ENCODE results near the gene ZNF628.
A peak's percentile ranks its signal among the peaks of the same experiment; 100 is the strongest.

Gene ZNF628

DNA sequence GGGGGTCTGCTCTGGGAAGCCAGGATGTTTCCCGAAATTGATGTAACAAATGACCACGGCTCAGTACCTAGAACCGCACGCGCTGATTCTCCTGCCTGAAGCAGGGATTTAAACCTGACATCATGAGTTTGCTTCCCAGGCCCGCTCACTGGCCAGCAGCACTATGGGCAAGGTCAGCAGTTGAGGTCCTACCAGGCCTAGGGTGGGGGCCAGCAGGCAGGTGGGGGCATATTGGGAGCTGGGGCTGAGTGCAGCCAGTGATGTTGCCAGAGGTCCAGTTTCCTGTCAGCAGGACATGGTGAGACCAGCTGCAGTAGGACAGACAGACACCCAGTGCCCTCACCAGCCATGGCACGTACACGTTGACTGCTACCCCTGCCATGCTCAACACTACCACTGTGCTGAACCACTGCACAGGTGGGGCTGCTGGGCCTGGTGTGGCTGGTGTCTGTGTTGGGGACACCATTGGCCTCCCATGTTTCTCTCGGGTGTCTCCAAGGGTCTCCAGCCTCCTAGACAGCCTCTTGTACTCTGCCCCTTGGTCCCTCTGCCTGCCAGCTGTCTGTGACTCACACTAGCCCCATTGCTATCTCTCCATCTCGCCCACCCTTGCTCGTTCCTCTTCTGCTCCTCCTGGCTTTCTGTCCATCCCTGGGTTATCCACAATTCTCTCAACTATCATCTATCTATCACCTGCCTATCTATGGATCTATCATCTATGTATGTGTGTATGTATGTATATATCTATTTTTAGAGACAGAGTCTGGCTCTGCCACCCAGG lies 10.8 kb upstream of the ZNF628 start:
- FAIRE-seq (no peak), DNase-seq (ENCODE audit: insufficient read length, low spot score) (no peak)
- no peak for TF ChIP-seq POLR2A (IDR thresholded peaks at IDR 0.05; ENCODE audit: low read depth, low read length)

DNA sequence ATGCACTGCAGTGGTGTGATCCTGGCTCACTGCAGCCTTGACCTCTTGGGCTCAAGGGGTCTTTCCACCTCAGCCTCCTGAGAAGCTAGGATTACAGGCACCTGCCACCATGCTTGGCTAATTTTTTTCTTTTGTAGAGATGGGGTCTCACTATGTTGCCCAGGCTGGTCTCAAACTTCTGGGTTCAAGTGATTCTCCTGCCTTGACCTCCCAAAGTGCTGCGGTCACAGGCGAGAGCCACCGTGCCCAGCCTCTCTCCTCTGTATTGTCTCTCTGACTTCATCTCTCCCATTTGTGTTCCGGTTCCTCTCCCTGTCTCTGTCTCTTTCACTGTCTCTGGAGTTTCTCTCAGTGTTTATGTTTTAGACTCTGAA lies 10.2 kb upstream of the ZNF628 start:
- FAIRE-seq (no peak), DNase-seq (ENCODE audit: insufficient read length, low spot score) (no peak)
- no peak for TF ChIP-seq POLR2A (IDR thresholded peaks at IDR 0.05; ENCODE audit: low read depth, low read length)

DNA sequence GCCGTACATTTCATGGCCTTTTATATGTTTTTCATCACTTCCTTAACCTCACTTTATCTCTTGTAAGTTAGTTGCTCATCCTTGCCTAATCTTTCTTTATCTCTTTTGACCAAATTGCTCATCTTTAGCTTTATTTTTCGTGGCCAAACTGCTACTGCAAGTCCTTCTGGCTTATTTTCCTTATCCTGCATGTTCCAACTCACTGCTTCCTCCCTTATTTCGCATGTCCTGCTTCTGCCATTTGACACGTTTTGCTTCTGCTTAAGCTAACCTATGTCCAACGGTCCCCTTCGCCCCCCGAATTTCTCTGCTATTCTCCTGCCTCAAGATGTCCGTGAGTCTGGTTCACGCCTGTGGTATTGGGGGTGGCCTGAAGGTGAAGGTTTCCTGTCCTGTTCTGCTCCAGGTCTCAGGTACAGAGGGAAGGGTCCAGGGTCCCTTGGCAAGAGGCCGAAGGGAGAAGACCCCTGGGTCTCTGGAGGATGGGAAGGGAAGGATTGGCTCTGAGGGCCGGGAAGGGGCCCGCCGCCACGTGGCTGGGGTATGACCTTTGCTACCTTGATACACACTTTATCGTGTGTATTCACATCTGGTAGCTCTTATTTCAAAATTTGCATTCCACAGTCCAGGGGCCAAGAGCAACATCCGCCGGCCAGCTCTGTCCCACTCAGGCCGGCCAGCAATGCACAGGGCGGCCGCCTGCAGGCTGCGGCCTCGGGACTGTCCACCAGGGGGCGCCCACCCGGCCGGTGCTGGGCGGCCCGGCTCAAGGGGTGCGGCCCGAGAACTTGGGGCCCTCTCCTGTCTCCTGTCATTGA lies 9.0 kb upstream of the ZNF628 start:
- FAIRE-seq (no peak), DNase-seq (ENCODE audit: insufficient read length, low spot score) (peak; percentile 93)
- no peak for TF ChIP-seq POLR2A (IDR thresholded peaks at IDR 0.05; ENCODE audit: low read depth, low read length)

DNA sequence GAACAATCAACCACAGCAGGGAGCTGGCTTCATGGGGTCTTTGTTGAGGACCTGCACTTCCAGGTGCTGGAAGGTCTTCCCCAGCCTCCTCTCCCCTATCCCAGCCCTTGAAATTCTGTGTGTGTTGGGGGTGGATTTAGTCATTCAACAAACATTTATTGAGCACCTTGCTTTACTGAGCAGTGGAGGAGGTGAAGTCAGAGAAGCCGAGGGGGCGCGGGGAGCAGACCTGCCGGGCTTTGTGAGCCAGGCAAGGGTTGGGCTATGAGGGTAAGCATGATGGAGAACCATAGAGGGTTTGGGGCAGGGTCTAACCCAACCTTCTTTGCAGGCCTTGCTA lies 8.4 kb upstream of the ZNF628 start:
- TF ChIP-seq POLR2A (IDR thresholded peaks at IDR 0.05; ENCODE audit: low read depth, low read length) = no peak
- FAIRE-seq (no peak), DNase-seq (ENCODE audit: insufficient read length, low spot score) (no peak)

DNA sequence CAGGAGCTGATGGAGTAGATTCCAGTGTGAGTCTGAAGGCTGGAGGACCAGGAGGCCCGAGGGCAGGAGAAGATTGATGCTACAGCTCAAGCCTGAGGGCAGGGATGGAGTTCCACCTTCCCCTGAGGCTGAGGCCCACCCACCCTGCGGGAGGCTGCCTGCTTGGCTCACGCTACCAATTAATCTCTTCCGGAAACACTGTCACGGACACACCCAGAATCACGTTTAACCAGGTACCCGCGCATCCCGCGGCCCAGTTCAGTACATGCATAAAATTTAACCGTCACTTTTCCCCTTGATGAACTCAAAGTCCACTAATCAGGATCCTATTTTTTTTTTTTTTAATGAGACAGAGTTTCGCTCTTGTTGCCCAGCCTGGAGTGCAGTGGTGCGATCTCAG lies 5.2 kb upstream of the ZNF628 start:
- TF ChIP-seq POLR2A (IDR thresholded peaks at IDR 0.05; ENCODE audit: low read depth, low read length) = no peak
- FAIRE-seq (no peak), DNase-seq (ENCODE audit: insufficient read length, low spot score) (no peak)

DNA sequence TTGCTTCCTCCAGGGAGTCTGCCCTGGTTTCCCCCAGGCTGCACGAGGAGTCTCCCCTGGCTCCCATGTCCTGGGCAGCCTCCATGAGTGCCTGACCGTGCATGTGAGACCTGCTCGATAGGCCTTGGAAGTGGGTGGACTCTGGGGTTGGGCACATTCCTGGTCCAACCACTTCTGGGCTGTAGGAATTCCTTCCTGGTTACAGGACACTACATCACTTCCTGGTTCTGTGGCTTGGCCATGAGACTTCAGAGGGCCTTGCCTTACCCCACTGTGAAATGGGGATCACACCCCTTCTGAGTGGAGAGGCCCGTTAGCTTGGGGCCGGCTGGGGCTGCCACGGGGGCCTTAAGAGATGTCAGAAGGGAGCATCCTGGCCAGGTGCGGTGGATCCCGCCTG lies 4.0 kb upstream of the ZNF628 start:
- peak; percentile 34; the same call in 1 of the 2 replicates for TF ChIP-seq POLR2A (IDR thresholded peaks at IDR 0.05; ENCODE audit: low read depth, low read length)
- DNase-seq (ENCODE audit: insufficient read length, low spot score) (peak; percentile 92), FAIRE-seq (no peak)

DNA sequence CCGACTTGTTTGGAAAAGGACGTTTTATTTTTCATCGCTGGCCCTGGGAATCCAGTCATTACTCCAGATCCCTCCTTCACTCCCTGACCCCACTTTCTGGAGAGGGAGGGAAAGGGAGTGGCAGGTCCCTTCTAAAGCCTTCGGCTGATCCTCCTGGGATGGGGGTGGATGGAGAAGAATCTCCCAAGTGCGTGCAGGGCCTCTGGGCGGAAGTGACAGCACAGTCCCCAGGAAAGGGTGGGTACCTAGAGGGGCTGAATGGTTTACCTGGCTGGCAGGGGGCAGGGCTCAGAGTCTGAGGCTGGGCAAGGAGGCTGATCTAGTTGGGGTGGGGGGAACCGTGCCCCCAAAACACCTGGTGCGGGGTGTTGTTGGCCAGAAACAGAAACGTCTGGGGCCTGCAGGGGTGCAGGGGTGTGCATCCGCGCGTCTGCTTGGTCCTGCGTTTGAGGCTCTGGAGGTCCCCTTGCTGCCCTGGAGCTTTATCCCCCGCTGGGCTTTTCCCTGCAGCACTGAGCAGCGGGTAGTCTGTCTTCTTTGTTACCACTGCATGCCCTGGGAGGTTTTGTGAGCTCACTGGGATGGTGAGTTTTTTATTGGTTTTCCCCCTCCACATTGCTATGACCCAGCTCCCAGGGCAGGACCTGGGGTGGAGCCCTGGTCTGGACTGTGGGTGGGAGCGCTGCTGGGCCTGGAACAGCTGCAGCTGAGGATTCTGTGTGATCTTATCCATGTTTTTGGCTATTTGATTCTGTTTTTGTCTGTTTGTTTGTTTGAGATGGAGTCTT lies 3.0 kb upstream of the ZNF628 start:
- DNase-seq (ENCODE audit: insufficient read length, low spot score) = peak; percentile 89
- TF ChIP-seq POLR2A (IDR thresholded peaks at IDR 0.05; ENCODE audit: low read depth, low read length) = peak; percentile 54
- no peak for FAIRE-seq

DNA sequence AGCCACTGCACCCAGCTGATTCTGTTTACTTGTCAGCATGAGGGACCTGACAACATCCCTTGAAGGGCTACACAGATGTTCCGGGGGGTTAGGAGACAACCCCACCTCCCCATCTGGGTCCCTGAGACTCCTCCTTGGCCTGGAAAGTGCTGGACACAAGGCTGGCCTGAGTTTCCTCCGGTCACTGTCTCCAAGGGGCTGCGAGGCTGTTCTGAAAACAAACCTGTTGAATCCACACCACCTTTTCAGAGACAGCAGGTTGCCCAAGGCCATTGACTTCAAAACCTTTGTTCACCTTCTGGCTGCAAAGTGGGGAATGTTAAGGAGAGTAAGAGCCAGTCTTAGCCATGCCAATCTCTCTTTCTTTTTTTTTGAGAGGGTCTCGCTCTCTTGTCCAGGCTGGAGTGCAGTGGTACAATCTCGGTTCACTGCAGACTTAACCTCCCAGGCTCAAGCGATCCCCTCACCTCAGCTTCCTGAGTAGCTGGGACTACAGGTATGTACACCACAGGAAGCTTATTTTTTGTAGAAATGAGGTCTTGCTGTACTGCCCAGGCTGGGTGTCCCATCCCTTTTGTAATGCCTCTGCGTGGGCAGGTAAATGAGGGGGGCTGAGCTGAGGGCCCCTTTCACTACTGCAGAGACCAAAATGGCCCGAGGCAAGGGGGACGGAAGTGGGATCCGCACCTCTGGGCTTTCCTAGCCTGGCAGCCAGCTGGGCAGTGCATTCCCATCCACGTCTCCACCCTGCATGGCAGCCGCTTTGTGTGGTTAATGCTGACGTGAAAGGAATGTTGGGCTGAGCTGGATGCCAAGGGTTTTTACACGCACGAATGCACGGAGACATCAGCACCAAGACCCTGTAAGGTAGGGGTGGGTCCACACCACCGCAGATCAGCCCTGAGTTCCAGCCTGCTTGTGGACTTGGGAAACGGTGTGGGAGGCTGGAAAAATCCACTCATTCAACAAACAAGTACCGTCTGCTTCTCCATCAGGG lies 1.9 kb upstream of the ZNF628 start:
- no peak for FAIRE-seq
- TF ChIP-seq POLR2A (IDR thresholded peaks at IDR 0.05; ENCODE audit: low read depth, low read length) = peak; percentile 28; the same call in 1 of the 2 replicates
- no peak for DNase-seq (ENCODE audit: insufficient read length, low spot score)

DNA sequence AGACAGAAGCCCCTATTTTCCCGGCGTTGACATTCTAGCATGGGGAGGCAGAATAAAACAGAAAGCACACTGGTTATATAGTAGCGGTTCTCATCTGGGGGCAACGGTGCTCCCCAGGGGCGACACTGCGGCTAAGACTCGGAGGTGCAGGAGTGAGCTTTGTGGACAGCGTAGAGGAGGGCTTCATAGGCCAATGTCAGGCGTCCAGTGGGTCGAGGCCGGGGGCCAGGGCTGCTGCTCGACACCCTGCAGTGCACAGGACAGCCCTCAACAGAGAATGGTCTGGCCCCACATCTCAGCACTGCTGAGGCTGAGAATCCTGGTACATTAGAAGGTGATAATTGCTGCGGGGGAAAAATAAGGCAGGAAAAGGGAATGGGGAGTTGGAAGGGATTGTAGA lies 1.5 kb downstream of the ZNF628 start:
- no peak for FAIRE-seq
- no peak for DNase-seq (ENCODE audit: insufficient read length, low spot score)
- no peak for TF ChIP-seq POLR2A (IDR thresholded peaks at IDR 0.05; ENCODE audit: low read depth, low read length)

DNA sequence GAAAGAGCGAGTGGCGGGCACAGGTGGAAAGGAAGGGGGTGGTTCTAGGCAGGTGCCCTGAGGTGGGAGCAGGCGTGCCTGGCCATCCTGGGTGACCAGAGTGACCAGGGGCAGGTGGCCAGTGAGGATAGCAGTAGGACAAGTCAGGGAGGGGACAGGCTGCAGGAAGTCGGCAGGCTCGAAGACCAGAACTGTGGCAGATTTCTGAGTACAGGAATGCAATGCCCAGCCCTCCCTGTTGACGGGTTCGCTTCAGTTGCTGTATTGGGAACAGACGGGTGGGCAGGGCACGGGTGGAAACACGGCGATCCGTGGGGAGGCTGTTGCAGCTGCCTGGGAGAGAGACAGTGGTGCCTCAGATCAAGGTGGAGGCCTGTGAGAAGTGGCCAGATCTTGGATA lies 1.9 kb downstream of the ZNF628 start:
- FAIRE-seq = no peak
- DNase-seq (ENCODE audit: insufficient read length, low spot score) = no peak
- no peak for TF ChIP-seq POLR2A (IDR thresholded peaks at IDR 0.05; ENCODE audit: low read depth, low read length)

DNA sequence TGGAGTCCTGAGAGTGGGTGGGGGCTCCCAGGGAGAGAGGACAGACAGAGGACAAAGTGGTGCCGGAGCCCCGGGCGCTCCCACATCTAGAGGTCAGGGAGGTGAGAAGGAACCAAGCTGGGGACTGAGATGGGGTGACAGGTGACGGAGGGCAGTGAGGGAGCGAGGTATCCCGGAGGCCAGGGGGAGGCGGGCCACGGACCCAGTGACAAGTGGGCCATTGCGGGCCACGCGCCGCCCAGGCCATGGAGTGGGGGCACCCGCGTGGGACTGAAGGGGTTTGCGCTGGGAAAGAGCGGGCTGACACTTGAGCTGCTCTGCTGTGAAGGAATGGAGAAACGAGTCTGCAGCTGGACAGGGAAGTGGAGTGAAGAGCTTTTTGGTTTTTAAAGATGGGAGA lies 2.6 kb downstream of the ZNF628 start:
- FAIRE-seq = no peak
- no peak for TF ChIP-seq POLR2A (IDR thresholded peaks at IDR 0.05; ENCODE audit: low read depth, low read length)

DNA sequence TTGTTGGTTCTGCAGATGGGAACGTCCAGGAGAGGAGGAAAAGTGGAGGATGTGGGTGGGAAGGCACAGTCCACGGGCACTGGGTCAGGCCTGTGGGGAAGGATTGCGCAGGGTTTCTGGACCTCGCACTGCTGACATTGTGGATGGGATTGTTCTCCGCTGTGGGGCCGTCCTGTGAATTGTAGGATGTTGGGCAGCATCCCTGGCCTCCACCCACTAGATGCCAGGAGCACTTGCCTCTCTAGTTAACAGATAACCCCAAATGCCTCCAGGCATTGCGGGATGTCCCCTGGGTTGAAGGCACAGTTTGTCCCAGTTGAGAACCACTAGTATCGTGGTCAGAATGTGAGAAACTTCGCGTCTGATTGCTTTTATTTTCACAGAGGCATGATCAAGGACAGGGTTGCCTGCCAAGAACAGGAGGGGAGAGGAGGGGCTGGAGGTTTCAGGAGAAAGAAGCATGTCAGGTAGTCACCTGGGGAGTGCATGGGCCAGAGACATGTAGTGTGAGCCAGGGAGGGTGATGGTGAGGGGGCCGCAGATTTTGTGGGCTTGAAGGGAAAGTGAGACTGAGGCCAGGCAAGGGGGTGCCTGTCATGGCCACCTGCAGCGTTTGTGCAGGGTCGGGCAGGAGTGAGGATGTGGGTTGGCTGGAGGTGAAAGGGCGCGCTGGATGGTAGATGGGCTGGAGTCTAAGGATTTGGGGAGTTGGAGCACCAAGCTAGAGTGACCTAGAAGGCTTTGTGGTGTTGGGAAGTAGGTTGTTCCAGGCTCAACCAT lies 3.2 kb downstream of the ZNF628 start:
- TF ChIP-seq POLR2A (IDR thresholded peaks at IDR 0.05; ENCODE audit: low read depth, low read length) = no peak
- DNase-seq (ENCODE audit: insufficient read length, low spot score) = no peak

More for the DNA sequence above, 2.6 kb downstream of the ZNF628 start:
- no peak for DNase-seq (ENCODE audit: insufficient read length, low spot score)

More for the DNA sequence above, 3.2 kb downstream of the ZNF628 start:
- FAIRE-seq = no peak
